ENCODE data around the gene FOXO1.

DNA sequence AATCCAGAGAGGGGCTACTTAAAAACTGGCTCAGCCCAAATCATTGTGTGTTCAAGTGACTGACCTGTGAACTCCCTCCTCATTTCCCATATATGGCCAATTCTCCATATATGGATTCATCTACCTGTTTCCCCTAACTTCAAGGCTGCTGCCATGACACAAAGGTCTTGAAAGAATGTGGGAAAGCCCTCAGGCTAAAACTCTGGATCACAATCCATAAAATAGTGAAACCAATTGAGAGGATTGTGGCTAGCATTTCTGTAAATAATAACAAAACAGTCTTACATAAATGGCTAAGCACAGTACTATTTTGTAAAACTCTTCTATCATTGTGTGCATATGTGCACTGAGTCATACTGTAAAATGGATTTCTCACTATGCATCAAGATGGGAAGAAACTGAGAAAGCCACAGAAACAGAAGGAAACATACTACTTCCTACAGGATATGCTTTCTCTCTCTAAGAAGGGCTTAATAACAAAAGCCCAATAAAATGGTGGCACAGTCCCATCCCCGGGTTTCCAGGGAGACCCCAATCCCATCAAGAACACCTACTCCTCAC, 80.5 kb downstream of the FOXO1 start:
- TF ChIP-seq, protein P1, sequence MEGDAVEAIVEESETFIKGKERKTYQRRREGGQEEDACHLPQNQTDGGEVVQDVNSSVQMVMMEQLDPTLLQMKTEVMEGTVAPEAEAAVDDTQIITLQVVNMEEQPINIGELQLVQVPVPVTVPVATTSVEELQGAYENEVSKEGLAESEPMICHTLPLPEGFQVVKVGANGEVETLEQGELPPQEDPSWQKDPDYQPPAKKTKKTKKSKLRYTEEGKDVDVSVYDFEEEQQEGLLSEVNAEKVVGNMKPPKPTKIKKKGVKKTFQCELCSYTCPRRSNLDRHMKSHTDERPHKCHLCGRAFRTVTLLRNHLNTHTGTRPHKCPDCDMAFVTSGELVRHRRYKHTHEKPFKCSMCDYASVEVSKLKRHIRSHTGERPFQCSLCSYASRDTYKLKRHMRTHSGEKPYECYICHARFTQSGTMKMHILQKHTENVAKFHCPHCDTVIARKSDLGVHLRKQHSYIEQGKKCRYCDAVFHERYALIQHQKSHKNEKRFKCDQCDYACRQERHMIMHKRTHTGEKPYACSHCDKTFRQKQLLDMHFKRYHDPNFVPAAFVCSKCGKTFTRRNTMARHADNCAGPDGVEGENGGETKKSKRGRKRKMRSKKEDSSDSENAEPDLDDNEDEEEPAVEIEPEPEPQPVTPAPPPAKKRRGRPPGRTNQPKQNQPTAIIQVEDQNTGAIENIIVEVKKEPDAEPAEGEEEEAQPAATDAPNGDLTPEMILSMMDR (IDR thresholded peaks at IDR 0.05; ENCODE audit: borderline replicate concordance, extremely low read depth, low read length, poor library complexity, severe bottlenecking), result no peak
- no peak for TF ChIP-seq EZH2 (IDR thresholded peaks at IDR 0.05; ENCODE audit: borderline replicate concordance, low read depth, low read length, severe bottlenecking)

Measured in DND-41 (cell line).